C4-2B (cell line): Measurements from ENCODE around the gene SALL4.

Source experiments
- H3K27ac ChIP-seq: fragments of 450-650 bp; 2 replicates; pipeline ENCODE4 v1.5.1; 2017
- CTCF ChIP-seq: fragments of 450-650 bp; conservative IDR thresholded peaks from 2 replicates; pipeline ENCODE4 v1.5.1; 2017; ENCODE audit warnings: mild to moderate bottlenecking
- ZFX ChIP-seq: fragments of 450-650 bp; IDR thresholded peaks from 2 replicates; pipeline ENCODE4 v1.6.1; 2017

Gene SALL4

DNA sequence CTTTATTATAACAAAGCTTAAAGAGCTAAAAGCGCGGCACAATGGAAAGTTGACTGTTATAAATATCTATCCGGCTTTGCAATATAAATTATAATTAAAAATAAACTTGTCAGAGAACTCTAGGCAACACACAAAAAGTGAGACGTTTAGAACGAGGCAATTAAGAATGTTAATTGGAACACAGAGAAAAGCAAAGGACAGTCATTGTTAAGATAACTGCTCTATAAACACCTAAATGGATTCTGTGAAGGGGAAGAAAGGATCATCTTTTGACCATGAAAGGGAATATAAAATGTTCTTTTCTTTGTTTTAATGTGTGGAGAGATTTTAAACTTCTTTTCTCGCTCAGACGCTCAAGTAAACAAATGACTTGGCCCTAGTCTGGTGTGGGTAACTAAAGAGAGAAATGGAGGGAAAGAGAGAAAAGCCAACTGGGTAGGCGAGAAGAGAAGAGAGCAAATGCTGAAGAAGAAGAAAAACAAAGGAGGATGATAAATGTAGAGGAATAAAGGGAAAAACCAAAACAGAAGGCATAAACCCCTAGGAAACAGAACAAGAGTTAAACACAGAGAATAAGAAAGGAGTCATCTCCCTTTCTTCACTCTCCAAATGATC lies 9.3 kb upstream of the SALL4 start:
- TF ChIP-seq CTCF (no peak), ZFX (no peak)
- no peak overlapping the region for H3K27ac ChIP-seq

- no peak for TF ChIP-seq CTCF
- no peak overlapping the region for H3K27ac ChIP-seq
These were observed 8.7 kb upstream of the SALL4 start for GRCh38 chr20:51811042-51811355.

DNA sequence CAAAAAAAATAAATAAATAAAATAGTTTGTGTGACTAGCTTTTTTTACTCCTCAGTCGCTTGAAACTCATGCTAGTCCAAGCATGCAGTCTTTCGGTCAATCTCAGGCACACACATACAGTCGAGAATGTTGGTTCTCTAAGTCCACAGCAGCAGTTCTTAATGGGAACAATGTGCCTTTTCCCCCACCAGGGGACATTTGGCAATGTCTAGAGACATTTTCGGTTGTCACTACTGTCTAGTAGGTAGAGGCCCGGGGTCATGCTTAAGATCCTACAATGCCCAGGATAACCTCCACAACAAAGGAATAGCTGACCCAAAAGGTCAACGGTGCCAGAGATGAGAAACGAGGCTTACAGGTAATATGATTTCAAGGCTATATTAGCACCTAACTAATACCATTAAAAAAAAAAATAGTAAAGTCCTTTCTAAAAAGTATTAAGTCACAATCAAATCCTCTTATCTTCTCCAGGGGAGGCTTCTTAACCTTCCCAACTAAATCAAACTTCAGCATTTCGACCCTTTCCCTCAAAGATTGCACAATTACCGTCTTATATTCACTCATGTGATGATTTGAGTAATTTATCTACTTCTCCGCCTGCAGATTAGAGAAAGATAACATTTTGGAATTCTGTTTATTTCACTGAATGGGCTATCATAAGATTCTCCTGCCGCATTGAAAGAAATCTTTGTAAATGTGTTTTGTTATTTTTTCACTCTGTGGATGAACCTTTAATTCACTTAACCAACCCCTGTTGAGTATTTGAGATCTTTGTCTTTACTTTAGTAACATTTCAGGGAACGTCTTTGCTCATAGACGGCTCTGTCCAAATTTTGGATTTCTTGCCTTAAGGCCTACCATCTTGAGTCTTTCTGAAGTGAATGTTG lies 8.1 kb upstream of the SALL4 start:
- TF ChIP-seq ZFX: no peak
- no peak for TF ChIP-seq CTCF
- no peak overlapping the region for H3K27ac ChIP-seq

DNA sequence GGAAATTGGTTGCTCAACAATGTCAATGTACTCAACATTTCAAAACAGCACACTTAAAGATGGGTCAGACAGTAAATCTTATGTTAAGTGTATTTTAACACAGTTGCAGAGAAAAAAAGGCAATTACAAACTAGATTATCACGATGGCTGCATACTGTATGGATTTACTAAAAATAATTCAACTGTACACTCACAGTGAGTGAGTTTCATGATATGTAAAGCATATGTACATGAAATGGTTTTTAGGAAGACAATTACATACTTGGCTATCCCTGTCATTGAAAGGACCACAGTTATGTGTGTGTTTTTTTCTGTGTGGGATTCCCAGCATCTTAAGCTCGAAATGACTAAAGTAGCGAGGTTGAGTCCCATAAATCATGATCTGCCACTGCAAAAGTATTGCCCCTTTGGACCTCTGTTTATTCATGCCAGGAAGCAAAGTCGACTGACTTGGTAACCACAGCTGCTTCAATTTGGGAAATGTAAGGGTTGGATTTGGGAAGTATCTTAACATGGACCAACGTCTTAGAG lies 5.5 kb upstream of the SALL4 start:
- no peak for TF ChIP-seq CTCF
- no peak for TF ChIP-seq ZFX
- no peak overlapping the region for H3K27ac ChIP-seq

GRCh38 chr20:51804754-51805153 lies 2.4 kb upstream of the SALL4 start:
- no peak overlapping the region for H3K27ac ChIP-seq
- TF ChIP-seq CTCF: no peak
- TF ChIP-seq ZFX: no peak

GRCh38 chr20:51803148-51803854 lies 980 bp upstream of the SALL4 start:
- H3K27ac ChIP-seq: no peak overlapping the region
- TF ChIP-seq CTCF (no peak), ZFX (no peak)

DNA sequence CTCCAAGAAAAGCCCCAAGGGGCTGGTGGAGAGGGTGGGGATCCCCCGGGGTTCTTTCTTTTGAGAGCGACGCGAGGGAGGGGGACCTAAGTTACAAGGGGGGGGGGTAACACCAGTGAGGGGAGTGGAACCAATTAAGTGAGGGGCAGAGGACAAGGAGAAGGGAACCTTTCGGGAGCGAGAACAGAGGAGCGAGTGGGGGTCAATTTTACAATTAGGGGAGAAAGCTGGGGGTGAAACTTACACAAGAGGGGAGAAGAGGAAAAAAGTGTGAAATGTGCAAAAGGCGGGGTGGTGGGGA lies 548 bp downstream of the SALL4 start:
- TF ChIP-seq CTCF (no peak), ZFX (no peak)
- no peak overlapping the region for H3K27ac ChIP-seq
